Kidney (tissue), 14 donors: ENCODE data around the gene JAKMIP1. TPM values are rescaled to one million over a fixed set of nuclear protein-coding genes. Genes with fewer than 3 reads are reported as not detected.

Experiments
- DNase-seq, 5 donors: peaks; one replicate each; pipeline ENCODE4 v3.0.0-alpha.2; 2013 to 2020
- FAIRE-seq: peaks from 2 replicates; lab custom pipeline; 2012; peaks lifted over from hg19 to GRCh38; lab: Jason Lieb, UNC
- H3K27ac ChIP-seq, 2 donors: one replicate each; pipeline ENCODE4 v1.7.0; 2013; ENCODE audit warnings: low read depth in 2 of 2, low read length in 2 of 2, inconsistent platforms in 1 of 2
- H3K27me3 ChIP-seq: one replicate; pipeline ENCODE4 v1.7.1; 2013; ENCODE audit warnings: low read length, inconsistent platforms; ENCODE audit not compliant: control insufficient read depth, insufficient read depth
- H3K36me3 ChIP-seq, 3 donors: one replicate each; pipeline versions ENCODE4 v1.7.0 to v1.7.1; 2013; ENCODE audit warnings: low read length in 3 of 3, control low read depth in 1 of 3, inconsistent platforms in 1 of 3; ENCODE audit not compliant: insufficient read depth in 3 of 3, control insufficient read depth in 2 of 3
- H3K4me1 ChIP-seq, 3 donors: one replicate each; pipeline versions ENCODE4 v1.7.0 to v1.7.1; 2013; ENCODE audit warnings: low read length in 3 of 3, inconsistent platforms in 1 of 3, low read depth in 1 of 3; ENCODE audit not compliant: control insufficient read depth in 2 of 3, insufficient read depth in 2 of 3
- H3K4me3 ChIP-seq, 3 donors: one replicate each; pipeline versions ENCODE4 v1.7.0 to v1.8.1; 2013; ENCODE audit warnings: low read length in 3 of 3, control low read depth in 1 of 3, inconsistent platforms in 1 of 3
- H3K9ac ChIP-seq, 3 donors: one replicate each; pipeline versions ENCODE4 v1.7.0 to v1.7.1; 2013; ENCODE audit warnings: low read length in 3 of 3, control low read depth in 1 of 3, inconsistent platforms in 1 of 3
- H3K9me3 ChIP-seq, 3 donors: one replicate each; pipeline versions ENCODE4 v1.7.0 to v1.7.1; 2013; ENCODE audit warnings: low read length in 3 of 3, control low read depth in 1 of 3, inconsistent platforms in 1 of 3; ENCODE audit not compliant: control insufficient read depth in 2 of 3, insufficient read depth in 1 of 3
- CTCF ChIP-seq: IDR thresholded peaks from 3 replicates; pipeline ENCODE4 v1.5.1; 2012; ENCODE audit warnings: mild to moderate bottlenecking, moderate library complexity, borderline replicate concordance; ENCODE audit not compliant: insufficient read depth; ENCODE audit errors: extremely low read depth
- intact Hi-C: fragments of 100-400 bp; cut with DNase I; formaldehyde crosslinking; loops from one replicate; pipeline ENCODE4 v1.11.1; 2022
- polyA plus RNA-seq: library from polyadenylated mRNA; stranded (reverse); fragments of 350-450 nt; fragmentation: Illumina TruSeq; extraction: RNeasy Lipid Tissue Mini Kit (QIAGEN cat#74804); gene quantifications from one replicate; pipeline ENCODE4 v1.2.3, GENCODE V29; 2014; ENCODE audit warnings: low read depth, low replicate concordance; ENCODE audit not compliant: insufficient read depth
- total RNA-seq: library from RNA; stranded (reverse); fragmentation: NEBNext Ultra II Directional; extraction: Animal tissue kit (Norgen Biotek cat#: 25700); gene quantifications from one replicate; pipeline ENCODE4 v1.2.1, GENCODE V29; 2021
- donor health status: control.
- donor health status: control.
- donor health status: control.
- donor health status: control.
- donor health status: control.
- donor health status: DM: yes; HTN: yes; CAD: no.
- donor health status: Normal renal cell carcinoma (clear cell type).

The JAKMIP1 gene
- total and polyA plus RNA-seq, 2 donors from 2014 or later: 0.69 TPM; not detected in 1

DNA sequence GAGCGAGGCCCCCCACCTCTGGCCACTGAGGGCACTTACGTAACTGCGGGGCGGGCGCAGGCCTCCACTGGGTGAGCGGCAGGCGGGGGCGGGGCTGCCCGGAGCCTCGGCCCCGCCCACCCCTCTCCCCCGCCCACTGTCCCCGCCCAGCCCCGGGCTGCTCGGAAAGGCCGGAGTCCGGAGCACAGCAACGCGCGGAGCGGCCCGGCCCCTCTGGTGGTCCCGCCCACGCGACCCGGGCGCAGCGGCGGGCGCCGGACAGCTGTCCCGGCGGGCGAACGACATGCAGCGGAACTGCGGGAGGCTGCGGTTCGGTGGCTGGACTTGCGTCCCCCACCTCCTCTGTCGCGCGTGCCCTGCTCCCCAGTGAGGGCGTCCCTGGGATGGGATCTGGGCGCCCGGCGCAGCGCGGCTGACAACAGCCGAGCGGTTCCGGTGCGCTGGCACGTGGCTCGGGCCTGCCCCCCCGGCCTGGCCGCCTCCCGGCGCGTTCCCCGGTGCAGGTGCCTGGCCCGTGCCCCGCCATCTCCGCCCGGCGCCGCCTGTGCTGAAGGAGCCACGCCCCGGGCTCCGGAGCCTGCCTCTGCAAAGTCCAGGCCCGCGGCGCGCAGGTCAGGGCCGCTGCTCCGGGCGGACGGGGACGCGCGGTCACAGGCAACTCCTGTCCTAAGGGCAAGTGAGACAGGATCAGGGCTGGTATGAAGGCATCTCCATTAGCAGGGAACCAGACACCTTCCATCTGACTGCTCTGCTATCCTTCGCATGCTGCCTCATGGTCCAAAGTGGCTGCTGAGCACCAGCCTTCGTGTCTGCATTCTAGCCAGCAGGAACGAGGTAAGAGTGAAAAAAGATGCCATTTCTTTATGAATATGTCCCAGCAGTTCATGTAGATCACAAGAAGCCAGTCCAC lies 21.8 kb upstream of the JAKMIP1 start:
- peak; percentile 47 to 74 (median 65) for DNase-seq
- intact Hi-C loops: no loop called here
- H3K9ac ChIP-seq: no peak overlapping the region
- H3K9me3 ChIP-seq: peaks cover 0 to 5% (median 0%) of the 10 kb centered on the region in 3 donors
- TF ChIP-seq CTCF: no peak
- H3K27me3 ChIP-seq: peaks cover 12% of the 10 kb centered on the region
- no peaks in the 10 kb centered on the region for H3K36me3 ChIP-seq
- H3K27ac ChIP-seq: no peak overlapping the region
- no peaks in the 10 kb centered on the region for H3K4me1 ChIP-seq
- H3K4me3 ChIP-seq: no peak overlapping the region
- FAIRE-seq: no peak

DNA sequence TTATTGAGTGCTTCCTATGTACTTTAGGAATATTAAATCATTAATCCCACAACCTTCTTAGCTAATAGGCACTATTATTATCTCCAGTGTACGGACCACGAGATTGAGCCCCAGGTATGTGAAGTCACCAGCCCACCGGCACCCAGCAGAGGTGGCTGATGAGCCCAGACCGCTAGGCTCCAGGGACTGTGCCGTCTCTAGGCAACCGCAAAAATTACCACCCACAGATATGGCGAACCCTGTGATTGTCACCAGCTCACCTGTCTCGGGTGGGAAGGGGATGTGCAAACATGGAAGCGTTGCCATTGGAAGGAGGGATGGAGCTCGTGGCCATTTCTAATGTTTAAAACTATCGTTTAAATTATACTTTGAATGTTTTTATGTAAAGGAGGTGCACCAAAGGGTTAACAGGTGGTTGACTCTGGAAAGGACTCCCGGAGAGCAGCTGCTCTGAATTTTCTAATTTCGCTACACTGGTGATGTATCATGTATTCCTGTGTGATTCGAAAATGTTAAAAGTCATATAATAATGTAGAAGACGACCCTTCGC lies 21.0 kb upstream of the JAKMIP1 start:
- no peaks in the 10 kb centered on the region for H3K4me1 ChIP-seq
- no peak overlapping the region for H3K4me3 ChIP-seq
- no peak for TF ChIP-seq CTCF
- intact Hi-C loops: no loop called here
- H3K9me3 ChIP-seq: peaks cover 0 to 5% (median 0%) of the 10 kb centered on the region in 3 donors
- no peak overlapping the region for H3K9ac ChIP-seq
- FAIRE-seq (no peak), DNase-seq (no peak)
- H3K27ac ChIP-seq: no peak overlapping the region
- no peaks in the 10 kb centered on the region for H3K36me3 ChIP-seq
- peaks cover 12% of the 10 kb centered on the region for H3K27me3 ChIP-seq

- FAIRE-seq: no peak
Observed at GRCh38 chr4:6217716-6218381, 17.5 kb upstream of the JAKMIP1 start.

More at GRCh38 chr4:6217716-6218381, 17.5 kb upstream of the JAKMIP1 start:
- no peak overlapping the region for H3K4me3 ChIP-seq
- peaks cover 0 to 5% (median 0%) of the 10 kb centered on the region in 3 donors for H3K9me3 ChIP-seq
- no peak for DNase-seq
- H3K27me3 ChIP-seq: peaks cover 11% of the 10 kb centered on the region
- no peaks in the 10 kb centered on the region for H3K4me1 ChIP-seq
- H3K27ac ChIP-seq: no peak overlapping the region
- no peak overlapping the region for H3K9ac ChIP-seq
- no peak for TF ChIP-seq CTCF
- no peaks in the 10 kb centered on the region for H3K36me3 ChIP-seq
- intact Hi-C loops: no loop called here
